CD4-positive, CD25-positive, alpha-beta regulatory T cell (primary cell): ENCODE results near the gene C12orf50. TPM values are rescaled to one million over a fixed set of nuclear protein-coding genes. Genes with fewer than 3 reads are reported as not detected.

Experiments
- ATAC-seq, 2 donors: fragments of 150-1000 bp; cut with Tn5 transposase; one replicate each; pipeline ENCODE4 v1.10.0; 2021; ENCODE audit warnings: low read depth in 2 of 2, moderate number of reproducible peaks in 2 of 2, moderate library complexity in 1 of 2
- DNase-seq, 3 donors: peaks; one replicate each; pipeline versions ENCODE4 v3.0.0 to v3.0.0-alpha.2; 2012 to 2022; ENCODE audit warnings: mixed read lengths in 1 of 3
- H3K27ac ChIP-seq: one replicate; pipeline ENCODE4 v1.7.0; 2013; ENCODE audit warnings: mild to moderate bottlenecking, low read length; ENCODE audit not compliant: insufficient read depth, poor library complexity, severe bottlenecking
- H3K27me3 ChIP-seq: one replicate; pipeline ENCODE4 v1.7.0; 2013; ENCODE audit warnings: low read length; ENCODE audit not compliant: control insufficient read depth, insufficient read depth
- H3K36me3 ChIP-seq: one replicate; pipeline ENCODE4 v1.7.0; 2013; ENCODE audit warnings: mild to moderate bottlenecking, low read length, moderate library complexity; ENCODE audit not compliant: control insufficient read depth, insufficient read depth
- H3K4me1 ChIP-seq: 2 replicates; pipeline ENCODE4 v1.7.0; 2013; ENCODE audit warnings: mild to moderate bottlenecking, low read length; ENCODE audit not compliant: insufficient read depth, control insufficient read depth, poor library complexity, severe bottlenecking
- H3K4me3 ChIP-seq: one replicate; pipeline ENCODE4 v1.7.0; 2013; ENCODE audit warnings: low read depth, mild to moderate bottlenecking, low read length, moderate library complexity
- H3K9me3 ChIP-seq, 2 experiments: 1 replicate in 1 of 2; 2 replicates in 1 of 2; pipeline ENCODE4 v1.7.0; 2013; ENCODE audit warnings: low read length in 2 of 2, mild to moderate bottlenecking in 1 of 2, moderate library complexity in 1 of 2; ENCODE audit not compliant: control insufficient read depth in 2 of 2
- H3K27ac Mint-ChIP-seq, 3 donors: one replicate each; pipeline ENCODE4 v1.8.0; 2020 to 2022; ENCODE audit warnings: mild to moderate bottlenecking in 3 of 3, mixed read lengths in 3 of 3, moderate library complexity in 2 of 3
- H3K27me3 Mint-ChIP-seq: one replicate; pipeline ENCODE4 v1.8.0; 2022; ENCODE audit warnings: mild to moderate bottlenecking, mixed read lengths
- H3K36me3 Mint-ChIP-seq: one replicate; pipeline ENCODE4 v1.8.0; 2020; ENCODE audit warnings: mixed read lengths
- H3K4me1 Mint-ChIP-seq, 4 donors: one replicate each; pipeline ENCODE4 v1.8.0; 2020 to 2022; ENCODE audit warnings: mixed read lengths in 4 of 4, mild to moderate bottlenecking in 1 of 4
- H3K4me3 Mint-ChIP-seq, 4 donors: one replicate each; pipeline ENCODE4 v1.8.0; 2020 to 2022; ENCODE audit warnings: mild to moderate bottlenecking in 4 of 4, mixed read lengths in 4 of 4, moderate library complexity in 3 of 4
- H3K9me3 Mint-ChIP-seq, 7 donors: one replicate each; pipeline ENCODE4 v1.8.0; 2020 to 2022; ENCODE audit warnings: mixed read lengths in 7 of 7, mild to moderate bottlenecking in 3 of 7, moderate library complexity in 2 of 7
- polyA plus RNA-seq, 4 donors: library from polyadenylated mRNA; unstranded; fragments of 300-500 nt; fragmentation: Illumina TruSeq; gene quantifications; one replicate each; pipeline ENCODE4 v1.2.3, GENCODE V29; 2021
- total RNA-seq: library from RNA; stranded (reverse); gene quantifications from one replicate; pipeline ENCODE4 v1.2.3, GENCODE V29; 2022

C12orf50 gene
- total and polyA plus RNA-seq, 5 donors from 2014 or later: 0.15 TPM; not detected in 4

GRCh38 chr12:87930627-87931026 is 98.6 kb downstream of the C12orf50 start:
- H3K36me3 ChIP-seq: no peaks in the 10 kb centered on the region
- DNase-seq (no peak), ATAC-seq (no peak)
- no peaks in the 10 kb centered on the region for H3K27me3 ChIP-seq
- H3K9me3 ChIP-seq: no peaks in the 10 kb centered on the region
- H3K4me3 Mint-ChIP-seq: no peak overlapping the region
- H3K4me1 Mint-ChIP-seq: no peaks in the 10 kb centered on the region
- H3K27ac Mint-ChIP-seq: no peak overlapping the region
- H3K4me3 ChIP-seq: no peak overlapping the region
- H3K9me3 Mint-ChIP-seq: peaks cover 0 to 3% (median 0%) of the 10 kb centered on the region in 7 donors
- no peak overlapping the region for H3K27ac ChIP-seq
- no peaks in the 10 kb centered on the region for H3K36me3 Mint-ChIP-seq
- H3K27me3 Mint-ChIP-seq: no peaks in the 10 kb centered on the region
- H3K4me1 ChIP-seq: no peaks in the 10 kb centered on the region

Other genes with a start within 250 kb of the C12orf50 start
- gene CEP290, start 112.7 kb upstream of the C12orf50 start, total RNA-seq: 16.7 TPM
- 1 to 10 TPM; 2.1 to 6.7 (median 4.1) TPM for gene CEP290, start 112.7 kb upstream of the C12orf50 start, polyA plus RNA-seq
- 9.2 TPM for gene TMTC3, start 112.9 kb upstream of the C12orf50 start, total RNA-seq
- 1 to 10 TPM; 1.4 to 4.0 (median 3.2) TPM for gene TMTC3, start 112.9 kb upstream of the C12orf50 start, polyA plus RNA-seq